Stimulated activated CD4-positive, alpha-beta T cell treated with anti-CD3 and anti-CD28 coated beads, Interleukin-15, amount 100 ng/mL, for 48 hours (primary cell): Measurements from ENCODE around the gene UFSP2.

ENCODE experiments used
- DNase-seq, 2 donors: peaks; one replicate each; pipeline ENCODE4 v3.0.0-alpha.2; 2020; ENCODE audit warnings: low read depth in 2 of 2

The UFSP2 gene

GRCh38 chr4:185425647-185426352 lies at the start of gene UFSP2:
Gene UFSP2 (minus strand): TSS chr4:185425964. CDS start chr4:185425868, 96 bp downstream.
- DNase-seq = peak; percentile 76 to 80

GRCh38 chr4:185473247-185473646 lies 47.5 kb upstream of the UFSP2 start:
- DNase-seq = no peak

DNA sequence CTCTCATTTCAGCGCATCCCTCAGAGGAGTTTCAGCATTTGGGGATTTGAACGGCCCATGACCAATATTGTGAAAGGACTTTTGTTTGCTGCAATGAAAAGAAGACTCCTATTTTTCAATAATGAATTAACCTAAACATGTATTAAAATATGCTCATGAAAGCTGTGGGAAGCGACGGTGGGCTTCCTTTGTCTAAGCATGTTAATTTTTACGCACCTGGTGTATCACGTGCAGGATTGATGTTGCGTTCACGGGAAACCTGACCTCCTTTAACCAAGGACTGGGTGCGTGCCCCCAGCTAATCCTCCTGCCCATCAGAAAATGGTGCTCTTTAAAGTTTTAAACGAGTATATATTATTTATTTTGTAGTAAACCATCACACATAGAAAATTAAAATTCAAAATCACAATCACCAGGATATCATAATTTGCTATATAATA lies 46.4 kb upstream of the UFSP2 start:
- DNase-seq = no peak

GRCh38 chr4:185471235-185472102 lies 45.7 kb upstream of the UFSP2 start, which contains the start of gene CCDC110:
Gene CCDC110 (minus strand): TSS chr4:185471733. CDS start chr4:185471683, 50 bp downstream.
- DNase-seq = peak; percentile 88 to 93

DNA sequence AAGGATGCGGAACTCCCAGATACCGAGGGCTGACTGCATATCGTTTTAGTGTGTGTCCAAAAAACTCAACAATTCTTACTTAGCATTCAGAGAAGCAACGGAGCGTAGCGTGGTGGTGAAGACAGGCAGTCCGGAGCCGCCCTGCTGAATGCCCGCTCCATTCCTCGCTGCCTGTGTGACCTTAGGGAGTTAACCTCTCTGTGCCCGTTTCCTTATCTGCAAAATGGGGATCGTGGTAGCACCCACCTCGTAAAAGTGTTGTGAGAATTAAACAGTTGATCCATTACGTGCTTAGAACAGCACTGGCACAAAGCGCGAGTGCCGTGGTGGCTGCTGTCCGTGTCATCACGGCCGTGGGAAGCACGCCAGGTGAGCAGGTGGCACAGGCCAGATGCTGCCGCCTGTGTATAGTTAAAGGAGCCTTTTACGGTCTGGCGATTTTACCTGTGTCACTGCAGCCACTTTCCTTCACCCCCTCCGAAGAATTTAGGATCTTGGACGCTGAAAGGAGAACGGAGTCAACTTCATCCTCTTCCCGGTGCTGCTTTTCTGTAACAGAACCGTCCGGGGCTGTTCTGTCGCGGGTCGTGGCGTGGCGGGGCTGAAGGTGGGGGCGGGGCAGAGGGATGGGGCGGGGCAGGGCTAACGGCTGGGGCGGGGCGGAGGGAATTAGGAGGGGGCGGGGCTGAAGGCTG lies 44.9 kb upstream of the UFSP2 start:
- no peak for DNase-seq

DNA sequence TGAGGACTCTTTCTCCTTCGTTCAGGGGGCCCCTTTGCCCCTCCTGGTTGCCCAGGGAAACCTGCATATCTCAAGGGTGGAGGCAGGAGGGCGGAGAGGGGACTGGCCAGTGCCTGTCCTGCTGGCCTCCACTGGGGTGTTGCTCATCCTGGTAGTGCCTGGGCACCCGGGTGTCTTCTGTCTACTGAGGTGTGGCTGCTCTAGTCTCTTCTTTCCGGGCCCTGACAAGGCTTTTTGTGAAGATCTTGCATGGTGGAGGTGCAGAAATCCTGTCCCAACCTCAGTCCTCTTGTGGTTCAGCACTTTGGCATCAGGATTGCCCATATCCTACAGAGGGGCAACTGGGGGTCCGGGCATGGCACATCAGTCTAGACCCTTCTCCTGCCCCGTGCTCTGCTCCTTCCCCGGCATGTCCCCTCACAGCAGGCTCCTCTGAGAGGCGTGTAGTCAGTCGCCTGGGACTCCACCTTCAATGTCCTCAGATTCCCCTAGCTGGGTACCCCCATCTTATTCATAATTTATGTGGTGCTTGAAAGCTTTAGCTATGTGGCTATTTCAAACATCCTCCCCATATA lies 43.9 kb upstream of the UFSP2 start:
- no peak for DNase-seq

- DNase-seq = no peak
These were observed 43.2 kb upstream of the UFSP2 start for GRCh38 chr4:185468999-185469398.

DNA sequence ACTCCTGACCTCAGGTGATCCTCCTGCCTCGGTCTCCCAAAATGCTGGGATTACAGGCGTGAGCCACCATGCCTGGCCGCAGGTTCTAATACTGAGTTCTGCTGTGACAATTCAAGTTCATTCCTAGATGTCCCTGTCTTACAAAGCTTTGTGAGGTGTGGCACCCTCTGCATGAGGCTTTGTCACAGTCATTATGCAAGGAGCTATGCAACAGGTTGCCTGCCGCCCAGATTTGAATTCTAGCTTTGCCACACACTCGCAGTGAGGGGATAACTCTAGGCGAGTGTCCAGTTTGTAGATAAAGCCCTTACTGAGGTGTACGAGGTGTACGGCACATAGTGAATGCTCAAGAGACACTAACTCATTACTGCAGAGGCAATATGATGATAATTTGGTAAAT lies 42.2 kb upstream of the UFSP2 start:
- no peak for DNase-seq

- DNase-seq = no peak
These were observed 41.3 kb upstream of the UFSP2 start for GRCh38 chr4:185467101-185467500.

GRCh38 chr4:185465707-185466106 lies 39.9 kb upstream of the UFSP2 start:
- DNase-seq = no peak

DNA sequence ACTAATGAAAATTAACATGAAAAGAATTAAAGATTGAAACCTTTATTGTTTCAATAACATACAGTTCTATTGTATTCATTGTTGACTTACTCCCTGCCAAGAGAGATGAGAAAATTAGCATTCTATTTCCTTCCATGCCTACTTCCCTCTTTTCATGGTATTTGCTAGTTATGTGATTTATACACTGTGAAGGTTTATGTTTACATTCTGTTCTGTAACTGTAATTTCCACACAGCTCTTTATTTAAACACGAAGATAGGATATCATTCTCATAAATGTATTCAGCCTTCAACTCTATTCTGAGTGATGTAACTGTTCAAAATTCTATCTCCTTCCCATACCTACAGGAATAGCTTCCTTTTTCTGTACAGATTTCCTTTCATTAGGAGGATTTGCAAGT lies 39.1 kb upstream of the UFSP2 start:
- DNase-seq = no peak

DNA sequence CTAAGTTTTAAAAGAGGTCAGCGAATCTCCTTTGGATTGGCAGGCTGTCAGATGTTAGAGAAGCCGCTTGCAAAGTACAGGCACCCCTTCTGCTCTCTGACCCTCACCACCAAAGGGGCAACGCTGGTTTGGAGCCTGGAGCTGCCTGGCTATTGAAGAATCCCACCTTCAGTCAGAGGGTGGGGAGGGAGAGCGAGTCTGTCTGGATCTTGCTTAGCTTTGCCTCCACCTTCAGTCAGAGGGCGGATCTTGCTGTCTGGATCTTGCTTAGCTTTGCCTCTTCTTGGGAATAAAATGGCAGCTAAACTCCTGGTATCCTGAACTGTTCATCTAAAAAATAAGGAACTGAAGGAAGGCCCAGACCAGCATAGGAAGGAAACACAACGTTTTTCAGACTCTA lies 38.4 kb upstream of the UFSP2 start:
- no peak for DNase-seq

DNA sequence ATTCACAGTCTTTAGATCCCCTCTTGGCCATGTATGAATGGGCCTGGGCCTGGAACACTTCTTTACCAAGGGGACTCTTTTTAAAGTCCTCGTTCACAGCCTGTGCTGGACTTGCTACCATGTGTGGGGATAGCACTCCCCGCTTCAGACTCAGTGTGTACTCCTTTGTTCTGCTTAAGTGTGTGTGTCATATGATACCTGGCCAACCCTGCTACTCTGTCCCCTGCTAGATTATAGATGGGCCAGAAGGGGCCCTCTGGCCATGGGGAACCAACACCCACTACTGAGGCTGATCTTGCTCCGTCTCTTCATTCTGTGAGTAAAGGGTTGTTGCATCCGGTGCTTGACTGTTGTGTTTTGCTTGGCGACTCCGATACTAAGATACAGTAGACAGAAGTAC lies 37.8 kb upstream of the UFSP2 start:
- no peak for DNase-seq

- no peak for DNase-seq
These were observed 35.8 kb upstream of the UFSP2 start for GRCh38 chr4:185461565-185461964.

DNA sequence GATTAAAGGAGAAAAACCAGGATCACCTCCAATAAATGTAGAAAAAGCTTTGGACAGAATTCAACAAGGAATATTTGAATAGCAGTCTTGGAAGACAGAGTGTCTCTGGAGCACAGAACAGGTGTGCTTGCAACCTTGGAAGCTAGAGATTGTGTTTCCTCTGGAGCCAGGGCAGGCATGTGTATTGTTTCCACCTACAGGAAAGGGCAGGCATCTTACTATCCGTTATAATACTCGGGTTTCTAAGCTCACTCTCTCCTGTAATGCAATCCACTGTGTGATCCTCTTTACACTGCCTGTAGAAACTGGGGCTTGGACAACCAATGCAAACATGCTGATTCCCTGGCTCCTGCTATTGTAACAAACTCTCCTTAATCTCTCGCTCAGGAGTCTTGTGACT lies 31.4 kb upstream of the UFSP2 start:
- DNase-seq = no peak

- DNase-seq = no peak
These were observed 30.4 kb upstream of the UFSP2 start for GRCh38 chr4:185456131-185456530.

DNA sequence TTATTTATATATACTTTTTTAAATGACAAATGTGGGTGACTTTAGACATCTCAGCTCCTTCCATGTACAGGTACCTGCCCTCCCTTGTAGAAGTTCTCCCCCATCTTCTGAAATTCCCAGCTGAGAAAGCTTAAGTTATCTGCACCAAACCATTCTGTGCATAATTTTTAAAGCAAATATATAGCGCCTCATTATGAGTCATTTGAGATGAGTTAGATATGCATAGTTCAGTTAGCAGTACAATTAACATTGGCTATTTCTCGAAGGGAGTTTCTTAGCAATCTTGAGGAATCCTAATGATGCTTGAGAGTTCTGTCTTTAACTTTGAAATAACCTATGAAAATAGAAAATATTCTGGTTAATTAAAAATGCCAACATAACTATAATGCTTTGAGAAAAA lies 19.4 kb upstream of the UFSP2 start:
- no peak for DNase-seq

- DNase-seq = no peak
These were observed 15.7 kb upstream of the UFSP2 start for GRCh38 chr4:185441479-185441878.

DNA sequence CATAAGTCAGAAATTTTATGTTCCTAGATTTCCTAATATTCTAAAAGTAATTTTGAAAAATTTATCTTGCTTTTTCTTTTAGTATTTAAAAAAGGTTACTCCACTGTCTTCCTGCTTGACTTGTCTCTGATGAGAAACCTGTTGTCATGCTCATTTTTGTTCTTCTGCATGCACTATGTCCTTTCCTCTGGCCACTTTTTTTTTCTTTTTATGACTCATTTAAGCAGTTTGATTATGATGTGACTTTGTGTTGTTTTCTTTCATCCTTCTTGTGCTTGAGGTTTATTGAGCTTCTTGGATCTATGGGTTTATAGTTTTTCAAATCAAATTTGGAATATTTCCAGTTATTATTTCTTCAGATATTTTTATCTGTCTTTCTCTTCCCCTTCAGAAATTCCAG lies 12.0 kb upstream of the UFSP2 start:
- no peak for DNase-seq

GRCh38 chr4:185435466-185435865 lies 9.7 kb upstream of the UFSP2 start:
- no peak for DNase-seq

- DNase-seq = no peak
These were observed 3.9 kb upstream of the UFSP2 start for GRCh38 chr4:185429660-185430059.
